WI38 (cell line): ENCODE results near the gene ELMO1.

Experiments used
- H3K4me3 ChIP-seq: 2 replicates; pipeline ENCODE4 v1.5.1; 2011; ENCODE audit warnings: low read depth, mild to moderate bottlenecking, control low read depth, low read length
- CTCF ChIP-seq: IDR thresholded peaks from 2 replicates; pipeline ENCODE4 v1.5.1; 2012; ENCODE audit warnings: low read depth, mild to moderate bottlenecking, control low read depth, low read length

The ELMO1 gene

GRCh38 chr7:37323966-37324365 is 124.7 kb downstream of the ELMO1 start:
- no peak overlapping the region for H3K4me3 ChIP-seq
- no peak for TF ChIP-seq CTCF

- no peak for TF ChIP-seq CTCF
- no peak overlapping the region for H3K4me3 ChIP-seq
Observed at GRCh38 chr7:37322831-37323230, 125.8 kb downstream of the ELMO1 start.

- no peak overlapping the region for H3K4me3 ChIP-seq
- no peak for TF ChIP-seq CTCF
Observed at GRCh38 chr7:37320848-37321468, 127.7 kb downstream of the ELMO1 start.

GRCh38 chr7:37320140-37320847 is 128.4 kb downstream of the ELMO1 start:
- TF ChIP-seq CTCF, result no peak
- H3K4me3 ChIP-seq, result no peak overlapping the region

- no peak for TF ChIP-seq CTCF
- no peak overlapping the region for H3K4me3 ChIP-seq
Observed at GRCh38 chr7:37318541-37318940, 130.1 kb downstream of the ELMO1 start.

GRCh38 chr7:37315772-37316715 is 132.6 kb downstream of the ELMO1 start:
- no peak overlapping the region for H3K4me3 ChIP-seq
- no peak for TF ChIP-seq CTCF

- no peak overlapping the region for H3K4me3 ChIP-seq
- no peak for TF ChIP-seq CTCF
Observed at GRCh38 chr7:37312608-37313007, 136.1 kb downstream of the ELMO1 start.
